NCI-H146 (cell line): ENCODE measurements around the gene CNTNAP5.

Experiments
- DNase-seq: peaks from one replicate; lab custom pipeline; 2025; lab: John Stamatoyannopoulos, UW

CNTNAP5 gene

GRCh38 chr2:124476291-124476690 is 451.2 kb downstream of the CNTNAP5 start:
- DNase-seq = no peak

- DNase-seq = no peak
Observed at GRCh38 chr2:124478761-124479160, 453.7 kb downstream of the CNTNAP5 start.

GRCh38 chr2:124480958-124481357 is 455.9 kb downstream of the CNTNAP5 start:
- peak; percentile 11 for DNase-seq

- no peak for DNase-seq
Observed at GRCh38 chr2:124482044-124482443, 457.0 kb downstream of the CNTNAP5 start.

GRCh38 chr2:124482551-124482950 is 457.5 kb downstream of the CNTNAP5 start:
- DNase-seq = no peak

- DNase-seq = no peak
Observed at GRCh38 chr2:124485659-124486058, 460.6 kb downstream of the CNTNAP5 start.

- no peak for DNase-seq
Observed at GRCh38 chr2:124489686-124490085, 464.6 kb downstream of the CNTNAP5 start.

- no peak for DNase-seq
Observed at GRCh38 chr2:124501575-124502152, 476.6 kb downstream of the CNTNAP5 start.

- no peak for DNase-seq
Observed at GRCh38 chr2:124514236-124514635, 489.1 kb downstream of the CNTNAP5 start.

GRCh38 chr2:124520953-124521352 is 495.9 kb downstream of the CNTNAP5 start:
- no peak for DNase-seq

- DNase-seq = no peak
Observed at GRCh38 chr2:124523096-124523495, 498.0 kb downstream of the CNTNAP5 start.

GRCh38 chr2:124524155-124524915 is 499.2 kb downstream of the CNTNAP5 start:
- no peak for DNase-seq

GRCh38 chr2:124526221-124526620 is 501.1 kb downstream of the CNTNAP5 start:
- no peak for DNase-seq

- DNase-seq = no peak
Observed at GRCh38 chr2:124530203-124530602, 505.1 kb downstream of the CNTNAP5 start.

- DNase-seq = no peak
Observed at GRCh38 chr2:124533226-124533954, 508.3 kb downstream of the CNTNAP5 start.

- no peak for DNase-seq
Observed at GRCh38 chr2:124534028-124534427, 508.9 kb downstream of the CNTNAP5 start.

GRCh38 chr2:124535816-124536215 is 510.7 kb downstream of the CNTNAP5 start:
- DNase-seq = no peak

- no peak for DNase-seq
Observed at GRCh38 chr2:124536591-124536990, 511.5 kb downstream of the CNTNAP5 start.

- DNase-seq = no peak
Observed at GRCh38 chr2:124538549-124538948, 513.5 kb downstream of the CNTNAP5 start.

GRCh38 chr2:124540805-124541204 is 515.7 kb downstream of the CNTNAP5 start:
- DNase-seq = no peak

- no peak for DNase-seq
Observed at GRCh38 chr2:124542932-124543640, 518.0 kb downstream of the CNTNAP5 start.

GRCh38 chr2:124547700-124548099 is 522.6 kb downstream of the CNTNAP5 start:
- no peak for DNase-seq
